Measurements from ENCODE around the gene SWI5. TPM values are rescaled to one million over a fixed set of nuclear protein-coding genes. Genes with fewer than 3 reads are reported as not detected.

SWI5 gene
- total and polyA plus RNA-seq, 3 experiments from 2014 or later: 18.1 to 27.8 (median 20.9) TPM

- Mint-ChIP-seq H3K27me3 (no peaks in the 10 kb centered on the region), H3K27ac (peak overlapping the region in 2 of 8 donors; percentile 15 to 55), H3K4me3 (no peak overlapping the region), H3K9me3 (no peaks in the 10 kb centered on the region), H3K4me1 (no peaks in the 10 kb centered on the region), H3K36me3 (peaks cover 4 to 17% (median 4%) of the 10 kb centered on the region in 3 donors)
- no peak overlapping the region for H3K27ac ChIP-seq (ENCODE audit: low read depth, low read length)
- no peaks in the 10 kb centered on the region for H3K4me1 ChIP-seq (ENCODE audit: insufficient read depth, low read length)
- no peaks in the 10 kb centered on the region for H3K27me3 ChIP-seq (ENCODE audit: insufficient read depth, low read length, poor library complexity, severe bottlenecking)
- no peak overlapping the region for H3K4me3 ChIP-seq (ENCODE audit: low read length)
- peaks cover 10% of the 10 kb centered on the region for H3K36me3 ChIP-seq (ENCODE audit: insufficient read depth, low read length)
- ChIA-PET POLR2A (no interaction called here), CTCF (no interaction called here)
- no peak for DNase-seq
- no peaks in the 10 kb centered on the region for H3K9me3 ChIP-seq (ENCODE audit: low read length)
Observed at GRCh38 chr9:128304971-128305288, 28.9 kb downstream of the SWI5 start.

- Mint-ChIP-seq H3K4me3 (no peak overlapping the region), H3K27me3 (no peaks in the 10 kb centered on the region), H3K36me3 (peaks cover 4 to 44% (median 4%) of the 10 kb centered on the region in 3 donors), H3K9me3 (no peaks in the 10 kb centered on the region), H3K4me1 (no peaks in the 10 kb centered on the region), H3K27ac (no peak overlapping the region)
- DNase-seq: no peak
- H3K36me3 ChIP-seq (ENCODE audit: insufficient read depth, low read length): peaks cover 31% of the 10 kb centered on the region
- no peaks in the 10 kb centered on the region for H3K4me1 ChIP-seq (ENCODE audit: insufficient read depth, low read length)
- H3K9me3 ChIP-seq (ENCODE audit: low read length): no peaks in the 10 kb centered on the region
- POLR2A ChIA-PET: no interaction called here
- no peaks in the 10 kb centered on the region for H3K27me3 ChIP-seq (ENCODE audit: insufficient read depth, low read length, poor library complexity, severe bottlenecking)
- CTCF ChIA-PET: interaction anchor here (1.2 kb wide), 1 partner anchor 12 kb away, joined by 3 read pairs; the partner anchor contains the start of gene TRUB2
- H3K27ac ChIP-seq (ENCODE audit: low read depth, low read length): no peak overlapping the region
- H3K4me3 ChIP-seq (ENCODE audit: low read length): no peak overlapping the region
Observed at GRCh38 chr9:128309551-128309950, 33.5 kb downstream of the SWI5 start.

- no peaks in the 10 kb centered on the region for H3K4me1 ChIP-seq (ENCODE audit: insufficient read depth, low read length)
- peaks cover 4 to 51% (median 4%) of the 10 kb centered on the region in 3 donors for H3K36me3 Mint-ChIP-seq
- peaks cover 38% of the 10 kb centered on the region for H3K36me3 ChIP-seq (ENCODE audit: insufficient read depth, low read length)
- DNase-seq: no peak
- H3K4me3 Mint-ChIP-seq: no peak overlapping the region
- H3K27ac ChIP-seq (ENCODE audit: low read depth, low read length): no peak overlapping the region
- H3K9me3 Mint-ChIP-seq: no peaks in the 10 kb centered on the region
- no peaks in the 10 kb centered on the region for H3K4me1 Mint-ChIP-seq
- no peaks in the 10 kb centered on the region for H3K27me3 Mint-ChIP-seq
- ChIA-PET CTCF (interaction anchor here (1.1 kb wide), 1 partner anchor 52 kb away, joined by 3 read pairs; no protein-coding TSS in a partner anchor), POLR2A (no interaction called here)
- peak overlapping the region in 1 of 8 donors; percentile 3 for H3K27ac Mint-ChIP-seq
- H3K9me3 ChIP-seq (ENCODE audit: low read length): no peaks in the 10 kb centered on the region
- no peaks in the 10 kb centered on the region for H3K27me3 ChIP-seq (ENCODE audit: insufficient read depth, low read length, poor library complexity, severe bottlenecking)
- no peak overlapping the region for H3K4me3 ChIP-seq (ENCODE audit: low read length)
Observed at GRCh38 chr9:128310461-128310860, 34.4 kb downstream of the SWI5 start.

- H3K4me3 ChIP-seq (ENCODE audit: low read length): no peak overlapping the region
- no peaks in the 10 kb centered on the region for H3K27me3 ChIP-seq (ENCODE audit: insufficient read depth, low read length, poor library complexity, severe bottlenecking)
- H3K4me3 Mint-ChIP-seq: no peak overlapping the region
- ChIA-PET CTCF (no interaction called here), POLR2A (no interaction called here)
- H3K27ac ChIP-seq (ENCODE audit: low read depth, low read length): no peak overlapping the region
- H3K27me3 Mint-ChIP-seq: no peaks in the 10 kb centered on the region
- no peak for DNase-seq
- H3K4me1 Mint-ChIP-seq: peaks cover 0 to 2% (median 0%) of the 10 kb centered on the region in 3 donors
- H3K36me3 ChIP-seq (ENCODE audit: insufficient read depth, low read length): peaks cover 50% of the 10 kb centered on the region
- no peak overlapping the region for H3K27ac Mint-ChIP-seq
- H3K9me3 ChIP-seq (ENCODE audit: low read length): no peaks in the 10 kb centered on the region
- H3K9me3 Mint-ChIP-seq: no peaks in the 10 kb centered on the region
- peaks cover 0 to 64% (median 2%) of the 10 kb centered on the region in 3 donors for H3K36me3 Mint-ChIP-seq
- no peaks in the 10 kb centered on the region for H3K4me1 ChIP-seq (ENCODE audit: insufficient read depth, low read length)
Observed at GRCh38 chr9:128314697-128315096, 38.6 kb downstream of the SWI5 start.

- H3K27ac Mint-ChIP-seq: no peak overlapping the region
- H3K4me3 ChIP-seq (ENCODE audit: low read length): no peak overlapping the region
- no peaks in the 10 kb centered on the region for H3K9me3 ChIP-seq (ENCODE audit: low read length)
- POLR2A ChIA-PET: no interaction called here
- H3K36me3 ChIP-seq (ENCODE audit: insufficient read depth, low read length): peaks cover 42% of the 10 kb centered on the region
- H3K27me3 ChIP-seq (ENCODE audit: insufficient read depth, low read length, poor library complexity, severe bottlenecking): no peaks in the 10 kb centered on the region
- peaks cover 0 to 47% (median 2%) of the 10 kb centered on the region in 3 donors for H3K36me3 Mint-ChIP-seq
- H3K4me1 ChIP-seq (ENCODE audit: insufficient read depth, low read length): peaks cover 4% of the 10 kb centered on the region
- H3K4me3 Mint-ChIP-seq: no peak overlapping the region
- no peaks in the 10 kb centered on the region for H3K27me3 Mint-ChIP-seq
- H3K9me3 Mint-ChIP-seq: no peaks in the 10 kb centered on the region
- H3K4me1 Mint-ChIP-seq: peaks cover under 1 to 2% (median 1%) of the 10 kb centered on the region in 3 donors
- no peak overlapping the region for H3K27ac ChIP-seq (ENCODE audit: low read depth, low read length)
- CTCF ChIA-PET: no interaction called here
- no peak for DNase-seq
Observed at GRCh38 chr9:128316421-128316820, 40.3 kb downstream of the SWI5 start.

GRCh38 chr9:128317629-128318028 lies 41.6 kb downstream of the SWI5 start:
- H3K36me3 Mint-ChIP-seq: peaks cover 0 to 54% (median 2%) of the 10 kb centered on the region in 3 donors
- Histone ChIP-seq H3K4me3 (ENCODE audit: low read length) (no peak overlapping the region), H3K27me3 (ENCODE audit: insufficient read depth, low read length, poor library complexity, severe bottlenecking) (no peaks in the 10 kb centered on the region), H3K9me3 (ENCODE audit: low read length) (no peaks in the 10 kb centered on the region), H3K27ac (ENCODE audit: low read depth, low read length) (no peak overlapping the region), H3K36me3 (ENCODE audit: insufficient read depth, low read length) (peaks cover 40% of the 10 kb centered on the region), H3K4me1 (ENCODE audit: insufficient read depth, low read length) (peaks cover 9% of the 10 kb centered on the region)
- peak overlapping the region in 1 of 7 donors; percentile 68 for H3K4me3 Mint-ChIP-seq
- peak overlapping the region in 1 of 8 donors; percentile 65 for H3K27ac Mint-ChIP-seq
- H3K4me1 Mint-ChIP-seq: peaks cover 8 to 13% (median 13%) of the 10 kb centered on the region in 3 donors
- CTCF ChIA-PET: no interaction called here
- POLR2A ChIA-PET: no interaction called here
- no peak for DNase-seq
- no peaks in the 10 kb centered on the region for H3K27me3 Mint-ChIP-seq
- no peaks in the 10 kb centered on the region for H3K9me3 Mint-ChIP-seq

- H3K4me3 Mint-ChIP-seq: peak overlapping the region in 5 of 7 donors; percentile 91 to 98 (median 96)
- H3K27ac Mint-ChIP-seq: peak overlapping the region in 4 of 8 donors; percentile 15 to 100 (median 96)
- POLR2A ChIA-PET: no interaction called here
Observed at GRCh38 chr9:128321343-128321742, 45.3 kb downstream of the SWI5 start.

GRCh38 chr9:128321879-128322403 lies 45.9 kb downstream of the SWI5 start:
- ChIA-PET CTCF (interaction anchor here (0.9 to 1.3 kb wide), 2 partner anchors 13 to 19 kb away, joined by 3 to 4 read pairs; no protein-coding TSS in a partner anchor), POLR2A (no interaction called here)
- Mint-ChIP-seq H3K27ac (peak overlapping the region; percentile 95 to 100 (median 98)), H3K4me3 (peak overlapping the region; percentile 91 to 99 (median 96)), H3K27me3 (no peaks in the 10 kb centered on the region), H3K36me3 (peaks cover 0 to 47% (median 0%) of the 10 kb centered on the region in 3 donors), H3K4me1 (peaks cover 31 to 44% (median 34%) of the 10 kb centered on the region in 3 donors), H3K9me3 (no peaks in the 10 kb centered on the region)
- Histone ChIP-seq H3K27me3 (ENCODE audit: insufficient read depth, low read length, poor library complexity, severe bottlenecking) (no peaks in the 10 kb centered on the region), H3K4me1 (ENCODE audit: insufficient read depth, low read length) (peaks cover 29% of the 10 kb centered on the region), H3K27ac (ENCODE audit: low read depth, low read length) (peak overlapping the region; percentile 85), H3K4me3 (ENCODE audit: low read length) (peak overlapping the region; percentile 81), H3K36me3 (ENCODE audit: insufficient read depth, low read length) (peaks cover 20% of the 10 kb centered on the region), H3K9me3 (ENCODE audit: low read length) (no peaks in the 10 kb centered on the region)
- DNase-seq: no peak

More at GRCh38 chr9:128321343-128321742, 45.3 kb downstream of the SWI5 start:
- Histone ChIP-seq H3K9me3 (ENCODE audit: low read length) (no peaks in the 10 kb centered on the region), H3K27me3 (ENCODE audit: insufficient read depth, low read length, poor library complexity, severe bottlenecking) (no peaks in the 10 kb centered on the region), H3K27ac (ENCODE audit: low read depth, low read length) (peak overlapping the region; percentile 85), H3K4me1 (ENCODE audit: insufficient read depth, low read length) (peaks cover 29% of the 10 kb centered on the region), H3K4me3 (ENCODE audit: low read length) (peak overlapping the region; percentile 81), H3K36me3 (ENCODE audit: insufficient read depth, low read length) (peaks cover 26% of the 10 kb centered on the region)
- Mint-ChIP-seq H3K4me1 (peaks cover 31 to 44% (median 34%) of the 10 kb centered on the region in 3 donors), H3K36me3 (peaks cover 0 to 52% (median 2%) of the 10 kb centered on the region in 3 donors), H3K27me3 (no peaks in the 10 kb centered on the region), H3K9me3 (no peaks in the 10 kb centered on the region)
- CTCF ChIA-PET: interaction anchor here (0.9 to 1.3 kb wide), 2 partner anchors 12 to 20 kb away, joined by 3 to 4 read pairs; no protein-coding TSS in a partner anchor
- DNase-seq: no peak
